GM19395 (cell line): ENCODE results near the gene ABHD10.
A peak's percentile ranks its signal among the peaks of the same experiment; 100 is the strongest.

Source experiments
- ATAC-seq: cut with Tn5 transposase; IDR thresholded peaks from one replicate; pipeline ENCODE4 v1.9.1; 2021; ENCODE audit warnings: mild to moderate bottlenecking, moderate library complexity; ENCODE audit not compliant: unreplicated experiment

The ABHD10 gene

GRCh38 chr3:112000367-112000771 lies 21.5 kb downstream of the ABHD10 start:
- ATAC-seq: no peak

- no peak for ATAC-seq
Measured at GRCh38 chr3:112000966-112001365, 22.1 kb downstream of the ABHD10 start.

DNA sequence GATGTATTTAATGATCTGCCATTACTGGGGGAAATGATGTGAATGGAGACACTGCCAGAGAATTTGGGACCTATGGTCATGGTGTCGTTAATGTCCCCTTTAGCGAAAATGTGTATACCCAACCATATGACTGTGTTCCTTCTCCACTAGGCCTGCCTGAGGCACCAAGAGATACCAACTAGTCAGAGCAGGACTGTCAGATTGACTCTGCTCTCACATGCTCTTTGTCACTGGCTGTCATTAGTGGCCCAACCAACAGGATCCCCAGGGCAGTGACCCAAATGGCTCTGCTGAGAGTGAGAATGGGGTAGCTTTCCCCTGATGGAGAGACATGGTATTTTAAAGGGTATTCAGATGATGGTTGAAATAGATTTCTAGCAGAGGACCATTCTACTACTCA lies 22.7 kb downstream of the ABHD10 start:
- no peak for ATAC-seq

GRCh38 chr3:112002096-112002971 lies 23.5 kb downstream of the ABHD10 start:
- no peak for ATAC-seq

DNA sequence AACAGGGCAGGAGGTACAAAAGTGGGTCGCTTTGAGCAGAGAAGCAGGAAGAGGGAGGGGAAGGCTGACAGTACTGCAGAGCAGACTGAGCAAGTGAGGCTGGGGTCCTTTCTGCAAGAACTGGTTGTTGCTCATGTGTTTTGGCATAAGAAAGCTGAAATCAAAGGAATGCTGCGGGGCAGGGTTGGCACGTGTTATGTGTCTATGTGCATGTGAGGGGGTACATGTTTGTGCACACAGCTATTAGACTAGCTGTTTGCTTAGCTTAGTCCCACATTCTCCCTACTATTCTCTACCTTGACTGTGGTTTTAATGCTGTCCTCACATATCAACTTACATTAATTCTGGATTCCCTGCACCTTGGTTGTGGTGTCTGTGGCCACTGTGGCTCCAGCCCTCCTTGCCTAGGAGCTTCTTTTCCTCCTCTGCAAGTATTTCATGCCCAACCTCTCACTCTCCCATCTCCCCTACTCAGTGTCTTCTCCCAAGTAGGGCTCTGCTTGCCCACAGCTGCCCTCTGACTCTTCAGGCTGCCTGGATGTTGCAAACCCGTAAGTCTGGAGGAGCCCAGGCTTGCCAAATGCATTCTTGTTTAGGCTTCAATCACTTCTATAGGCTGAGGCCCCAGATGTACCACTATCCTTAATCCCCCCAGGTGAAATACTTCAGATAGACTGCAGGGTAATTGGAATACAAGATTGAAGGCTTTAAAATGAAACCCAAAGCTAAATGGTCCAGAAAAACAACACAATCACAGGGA lies 24.7 kb downstream of the ABHD10 start:
- ATAC-seq: no peak

DNA sequence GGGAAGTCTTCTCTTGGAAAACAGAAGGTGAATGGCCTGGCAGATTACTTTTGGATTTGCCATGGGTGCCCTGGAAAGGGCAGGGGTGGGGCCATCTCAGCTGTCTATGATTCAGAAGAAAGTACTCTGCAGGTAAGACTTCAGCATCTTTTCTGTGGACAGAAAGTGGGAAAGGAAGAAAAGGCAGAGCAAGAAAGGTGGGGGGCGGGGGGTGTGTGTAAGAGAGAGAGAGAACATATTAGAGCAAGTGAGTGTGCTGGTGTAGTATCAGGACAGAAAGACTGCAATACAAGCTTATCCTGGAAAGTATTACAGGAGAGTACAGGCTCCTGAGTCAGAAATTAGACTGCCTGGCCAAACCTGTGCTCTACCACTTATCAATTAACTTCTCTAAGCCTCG lies 25.4 kb downstream of the ABHD10 start:
- ATAC-seq: no peak

- ATAC-seq: no peak
Measured at GRCh38 chr3:112004669-112005068, 25.8 kb downstream of the ABHD10 start.

GRCh38 chr3:112005091-112005672 lies 26.4 kb downstream of the ABHD10 start:
- ATAC-seq: no peak

GRCh38 chr3:112007633-112008032 lies 28.8 kb downstream of the ABHD10 start:
- ATAC-seq: no peak

GRCh38 chr3:112009670-112010069 lies 30.8 kb downstream of the ABHD10 start:
- no peak for ATAC-seq

DNA sequence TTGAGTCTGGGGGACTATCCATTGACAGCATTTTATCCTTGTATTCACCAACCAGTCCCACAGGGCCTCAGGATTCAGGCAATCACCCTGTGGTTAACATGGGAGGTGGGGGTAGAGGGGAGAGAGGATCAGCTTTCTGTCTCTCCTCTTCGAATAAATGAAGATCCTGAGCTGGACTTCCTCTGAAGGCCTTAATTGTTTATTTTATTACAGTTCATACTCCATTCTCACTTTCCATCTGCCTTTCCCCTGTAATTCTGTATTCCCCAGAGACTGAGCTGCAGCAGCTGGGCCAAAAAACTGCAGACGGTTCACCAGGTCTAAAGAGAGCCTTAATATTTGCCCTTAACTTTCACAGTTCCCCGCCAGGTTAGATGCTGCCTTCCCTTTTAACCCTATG lies 31.8 kb downstream of the ABHD10 start:
- no peak for ATAC-seq

DNA sequence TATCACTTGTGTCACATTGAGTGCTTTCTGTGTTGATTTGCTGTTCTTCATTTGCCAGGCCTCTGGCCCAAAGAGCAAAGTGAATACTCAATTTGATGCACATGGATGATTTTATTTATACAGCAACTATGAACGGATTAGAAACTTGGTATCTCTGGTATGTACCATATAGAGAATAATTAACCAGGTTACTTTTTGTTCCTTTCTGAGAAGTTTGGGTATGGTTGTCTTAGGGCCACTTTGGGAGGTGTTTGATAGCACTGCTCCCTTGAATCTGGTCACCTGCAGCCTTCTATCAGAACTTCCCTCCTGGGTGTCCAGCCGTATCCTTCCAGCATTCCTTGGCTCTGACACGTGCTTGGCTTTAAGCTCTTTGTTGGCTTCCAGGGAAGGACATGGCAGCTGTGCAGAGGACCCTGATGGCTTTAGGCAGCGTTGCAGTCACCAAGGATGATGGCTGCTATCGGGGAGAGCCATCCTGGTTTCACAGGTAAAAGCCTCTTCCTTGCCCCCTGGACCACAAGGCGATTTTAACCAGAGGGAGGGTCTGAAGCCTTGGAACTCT lies 32.6 kb downstream of the ABHD10 start:
- ATAC-seq: no peak

GRCh38 chr3:112012205-112012992 lies 33.6 kb downstream of the ABHD10 start:
- ATAC-seq: no peak

- peak; percentile 94 for ATAC-seq
Measured at GRCh38 chr3:112013058-112013783, 34.4 kb downstream of the ABHD10 start.

GRCh38 chr3:112013784-112014143 lies 34.9 kb downstream of the ABHD10 start:
- peak; percentile 28 for ATAC-seq

- ATAC-seq: no peak
Measured at GRCh38 chr3:112017091-112017490, 38.3 kb downstream of the ABHD10 start.

DNA sequence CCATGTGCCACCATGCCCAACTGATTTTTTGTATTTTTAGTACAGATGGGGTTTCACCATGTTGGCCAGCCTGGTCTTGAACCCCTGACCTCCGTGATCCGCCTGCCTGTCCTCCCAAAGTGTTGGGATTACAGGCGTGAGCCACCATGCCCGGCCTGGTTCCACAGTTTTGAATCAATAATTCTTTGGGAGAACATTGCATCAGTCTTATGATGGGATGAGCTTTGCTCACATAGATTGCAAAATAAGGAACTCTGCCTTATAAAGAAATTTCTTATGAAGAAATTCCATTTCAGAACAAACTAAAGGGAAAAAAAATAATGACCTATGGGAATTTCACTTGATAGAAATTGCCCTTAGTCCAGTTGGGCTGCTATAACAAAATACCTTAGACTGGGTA lies 39.9 kb downstream of the ABHD10 start:
- no peak for ATAC-seq

GRCh38 chr3:112019716-112020115 lies 40.9 kb downstream of the ABHD10 start:
- no peak for ATAC-seq

DNA sequence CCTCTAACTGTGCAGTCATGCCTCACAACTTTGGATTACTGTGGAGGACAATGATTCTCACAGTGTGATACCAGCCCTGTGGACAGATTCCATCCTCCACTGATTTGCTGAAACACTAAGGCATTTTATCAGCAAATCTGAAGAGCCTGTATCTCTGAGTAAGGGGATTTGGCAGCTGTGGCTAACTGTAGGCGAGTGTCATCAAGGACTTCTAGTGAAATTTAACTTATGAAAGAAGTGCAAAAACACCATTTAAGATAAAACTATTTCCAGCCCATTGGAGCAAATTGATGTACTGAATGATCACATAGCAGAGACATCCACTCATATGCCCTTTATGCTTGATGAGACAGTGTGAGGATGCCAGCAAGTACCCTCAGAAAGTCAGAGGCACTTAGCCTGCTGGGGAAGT lies 41.9 kb downstream of the ABHD10 start:
- ATAC-seq: no peak

DNA sequence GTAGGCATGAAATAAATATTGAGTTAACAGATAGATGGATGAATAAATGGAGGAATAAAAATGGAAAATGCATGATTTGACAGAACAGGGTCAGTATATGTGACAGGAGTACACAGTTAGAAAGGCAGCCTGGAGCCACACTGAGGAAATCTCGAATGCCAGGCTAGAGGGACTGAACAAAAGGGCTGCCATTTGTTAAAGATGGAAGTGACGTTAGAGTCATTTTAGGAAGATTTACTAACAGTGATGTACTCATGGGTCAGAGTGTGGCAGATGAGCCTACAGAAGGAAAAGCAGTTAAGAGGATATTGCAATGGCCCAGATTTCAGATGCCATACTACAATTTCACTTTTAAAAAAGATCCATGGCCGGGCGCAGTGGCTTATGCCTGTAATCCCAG lies 48.3 kb downstream of the ABHD10 start:
- ATAC-seq: no peak
